NOMO-1 treated with DMSO at 0.1 percent for 48 hours (cell line): ENCODE measurements around the gene NPM3.
A peak's percentile ranks its signal among the peaks of the same experiment; 100 is the strongest.
"Not testable (repeated sequence)": the region's sequence is repeated elsewhere in the genome, so short reads cannot be mapped to it uniquely, and the experiment has no call there.

Experiments used
- DNase-seq: peaks from one replicate; lab custom pipeline; 2025; ENCODE audit not compliant: unreplicated experiment; lab: John Stamatoyannopoulos, UW

The NPM3 gene

DNA sequence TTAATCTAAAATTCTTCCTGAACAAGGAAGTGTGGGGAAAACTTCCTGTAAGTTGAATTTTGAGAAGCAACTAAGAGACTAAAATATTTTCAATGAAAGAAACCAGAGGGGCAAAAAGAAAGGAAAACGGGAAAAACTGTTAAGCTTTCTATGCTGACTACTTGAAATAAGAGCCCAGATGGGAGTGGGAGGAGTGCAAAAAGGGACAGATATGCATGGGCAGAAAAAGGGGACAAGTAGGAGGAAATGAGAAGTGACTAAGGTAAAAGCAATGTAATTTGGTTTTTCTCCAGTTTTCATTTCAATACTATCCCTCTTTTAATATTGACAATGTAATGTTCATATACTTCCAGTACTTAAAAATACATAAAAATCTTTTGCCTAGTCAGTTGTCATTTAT is 23.9 kb upstream of the NPM3 start:
- DNase-seq: no peak

DNA sequence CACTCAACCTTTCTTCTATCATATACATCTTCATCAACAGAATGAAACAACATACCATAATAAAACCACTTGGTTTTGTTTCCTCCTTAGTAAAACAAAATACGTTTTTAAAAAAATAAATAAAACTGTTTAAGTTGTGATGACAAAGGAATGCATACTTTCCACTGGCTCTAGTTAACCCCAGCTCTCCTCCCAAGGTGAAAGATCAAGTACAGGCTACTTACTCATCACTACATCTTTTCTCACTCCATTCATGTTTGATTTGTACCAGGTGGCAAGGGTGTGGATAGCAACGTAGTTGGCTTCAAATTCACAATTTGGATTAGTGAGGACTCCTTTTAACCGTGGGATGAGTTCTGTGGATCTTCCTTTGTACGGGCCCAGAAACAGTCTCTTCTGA is 20.3 kb upstream of the NPM3 start:
- DNase-seq: no peak

- DNase-seq: no peak
Observed at GRCh38 chr10:101797403-101798059, 14.3 kb upstream of the NPM3 start.

GRCh38 chr10:101793526-101793925 is 10.3 kb upstream of the NPM3 start:
- DNase-seq: no peak

DNA sequence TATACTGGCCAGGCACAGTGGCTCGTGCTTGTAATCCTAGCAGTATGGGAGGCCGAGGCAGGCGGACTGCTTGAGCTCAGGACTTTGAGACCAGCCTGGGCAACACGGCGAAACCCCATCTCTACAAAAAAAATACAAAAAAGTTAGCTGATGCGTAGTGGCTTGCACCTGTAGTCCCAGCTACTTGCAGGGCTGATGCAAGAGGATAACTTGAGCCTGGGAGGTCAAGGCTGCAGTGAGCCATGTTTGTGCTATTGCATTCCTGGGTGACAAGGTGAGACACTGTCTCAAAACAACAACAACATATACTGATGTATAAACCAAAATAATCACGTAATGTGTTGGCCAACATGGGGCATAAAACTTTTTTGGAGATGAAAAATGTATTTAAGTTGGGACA is 6.4 kb upstream of the NPM3 start:
- no peak for DNase-seq

DNA sequence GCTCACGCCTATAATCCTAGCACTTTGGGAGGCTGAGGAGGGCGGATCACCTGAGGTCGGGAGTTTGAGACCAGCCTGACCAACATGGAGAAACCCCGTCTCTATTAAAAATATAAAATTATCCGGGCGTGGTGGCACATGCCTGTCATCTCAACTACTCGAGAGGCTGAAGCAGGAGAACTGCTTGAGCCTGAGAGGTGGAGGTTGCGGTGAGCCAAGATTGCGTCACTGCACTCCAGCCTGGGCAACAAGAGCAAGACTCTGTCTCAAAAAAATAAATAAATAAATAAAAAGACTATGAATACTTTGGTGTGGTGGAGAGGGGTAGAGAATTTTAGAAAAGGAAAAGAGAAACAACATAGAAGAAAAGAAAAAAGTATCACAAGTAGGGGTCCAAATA is 6.0 kb upstream of the NPM3 start:
- DNase-seq: not testable (repeated sequence)

GRCh38 chr10:101785801-101786200 is 2.6 kb upstream of the NPM3 start:
- no peak for DNase-seq

DNA sequence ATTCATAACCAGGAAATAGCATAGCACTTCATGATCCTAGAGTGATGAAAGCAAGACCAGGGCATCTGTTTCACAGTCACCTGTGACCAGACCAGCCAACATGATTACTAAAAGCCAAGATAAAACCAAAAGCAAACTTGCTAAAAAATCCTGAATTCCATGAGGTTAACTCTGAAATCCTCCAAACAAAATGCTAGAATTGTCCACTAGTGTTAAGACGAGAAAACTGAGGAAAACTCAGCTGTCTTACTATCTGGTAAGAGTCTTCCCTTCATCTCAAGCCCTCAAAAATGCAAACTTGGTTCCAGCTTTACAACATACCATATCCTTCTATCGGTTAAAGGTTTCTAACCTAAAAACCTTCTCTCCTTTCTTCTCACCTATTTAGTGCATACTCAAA is 1.3 kb upstream of the NPM3 start:
- no peak for DNase-seq

- DNase-seq: no peak
Observed at GRCh38 chr10:101783736-101784118, 481 bp upstream of the NPM3 start.

- DNase-seq: no peak
Observed at GRCh38 chr10:101781984-101782810, 1.0 kb downstream of the NPM3 start.

GRCh38 chr10:101781655-101781983 is 1.6 kb downstream of the NPM3 start:
- no peak for DNase-seq

- peak; percentile 26 for DNase-seq
Observed at GRCh38 chr10:101780818-101781654, 2.2 kb downstream of the NPM3 start.

DNA sequence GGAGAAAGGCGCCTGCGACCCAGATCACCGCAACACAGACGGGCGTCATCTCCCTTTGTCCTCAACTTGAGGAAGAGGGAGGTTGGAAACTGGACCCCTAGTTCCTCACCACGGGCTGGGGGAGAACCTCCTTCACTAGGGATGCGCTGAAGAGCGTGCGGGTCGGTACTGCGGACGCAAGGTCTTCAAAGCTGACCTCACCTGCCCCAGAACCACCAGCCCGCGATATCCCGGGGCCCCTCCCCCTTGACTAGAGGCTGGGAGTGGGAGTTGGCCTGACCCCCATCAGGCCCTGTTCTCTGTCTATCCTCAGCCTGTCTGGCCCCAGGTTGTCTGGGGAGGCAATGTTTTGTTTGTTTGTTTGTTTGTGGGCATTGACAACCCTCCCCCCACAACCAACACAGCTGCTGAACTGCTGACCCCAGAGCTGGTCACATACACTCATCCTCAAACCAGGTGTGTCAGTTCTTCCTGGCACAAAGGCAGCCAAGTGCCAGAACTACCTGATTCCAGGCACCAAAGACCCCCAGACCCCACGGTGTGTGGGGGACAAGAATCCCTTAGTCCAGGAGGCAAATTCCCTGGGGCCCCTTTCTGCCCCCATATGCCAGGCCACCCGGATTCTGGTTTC is 2.9 kb downstream of the NPM3 start:
- DNase-seq: no peak

GRCh38 chr10:101779544-101780186 is 3.6 kb downstream of the NPM3 start:
- peak; percentile 44 for DNase-seq

GRCh38 chr10:101778781-101779543 is 4.3 kb downstream of the NPM3 start:
- no peak for DNase-seq

GRCh38 chr10:101778151-101778780 is 5.0 kb downstream of the NPM3 start:
- DNase-seq: no peak

- DNase-seq: no peak
Observed at GRCh38 chr10:101777619-101778145, 5.6 kb downstream of the NPM3 start.

- no peak for DNase-seq
Observed at GRCh38 chr10:101776161-101776817, 7.0 kb downstream of the NPM3 start.
